HEK293 (cell line): ENCODE measurements around the gene RGS13.

Source experiments
- CTCF ChIA-PET: fragments of 350-600 bp; formaldehyde crosslinking; extraction: SDS; loops from one replicate; lab custom pipeline; 2021; ENCODE audit warnings: antibody characterized with exemption; lab: Yijun Ruan, JAX
- POLR2A ChIA-PET: fragments of 300-600 bp; formaldehyde crosslinking; extraction: SDS; loops from one replicate; lab custom pipeline; 2020; ENCODE audit warnings: antibody characterized with exemption, inconsistent platforms; lab: Yijun Ruan, JAX
- H3K27ac ChIP-seq: fragments of 200-500 bp; sonication (Bioruptor generic); 2 replicates; pipeline ENCODE4 v1.5.1; 2014; ENCODE audit warnings: low read depth, low read length, control low read depth, inconsistent platforms; ENCODE audit errors: extremely low read depth
- H3K36me3 ChIP-seq, 2 experiments: fragments of 200-500 bp in 1 of 2; sonication (Bioruptor generic) in 1 of 2; 1 replicate in 1 of 2; 2 replicates in 1 of 2; pipeline ENCODE4 v1.5.1; 2014 to 2017; ENCODE audit warnings: inconsistent platforms in 2 of 2, low read length in 2 of 2; ENCODE audit not compliant: control insufficient read depth in 2 of 2, insufficient read depth in 1 of 2
- H3K4me1 ChIP-seq: fragments of 200-500 bp; sonication (Bioruptor generic); 2 replicates; pipeline ENCODE4 v1.5.1; 2014; ENCODE audit warnings: mild to moderate bottlenecking, low read length, inconsistent platforms; ENCODE audit not compliant: control insufficient read depth, insufficient read depth
- H3K4me3 ChIP-seq: 2 replicates; pipeline ENCODE4 v1.5.1; 2011; ENCODE audit warnings: low read depth, mild to moderate bottlenecking, control low read depth, low read length, moderate library complexity
- H3K9me3 ChIP-seq: fragments of 200-500 bp; sonication (Bioruptor generic); 2 replicates; pipeline ENCODE4 v1.5.1; 2014; ENCODE audit warnings: low read depth, low read length, inconsistent platforms; ENCODE audit not compliant: control insufficient read depth, insufficient read depth
- KLF7 ChIP-seq: fragments of 450-650 bp; formaldehyde crosslinking; IDR thresholded peaks from 2 replicates; pipeline ENCODE4 v1.5.1; 2016; ENCODE audit warnings: missing biosample characterization, missing genetic modification characterization, borderline replicate concordance
- SETDB1 ChIP-seq: IDR thresholded peaks from one replicate; pipeline ENCODE4 v1.6.1; 2017; ENCODE audit warnings: mild to moderate bottlenecking, low read length, moderate library complexity, mixed read lengths; ENCODE audit not compliant: insufficient read length
- ZBTB17 ChIP-seq: fragments of 450-650 bp; formaldehyde crosslinking; IDR thresholded peaks from 2 replicates; pipeline ENCODE4 v1.5.1; 2016; ENCODE audit warnings: missing biosample characterization, missing genetic modification characterization
- ZNF10 ChIP-seq: fragments of 450-650 bp; formaldehyde crosslinking; IDR thresholded peaks from 2 replicates; pipeline ENCODE4 v1.5.1; 2017; ENCODE audit warnings: missing biosample characterization, missing genetic modification characterization
- ZNF155 ChIP-seq: fragments of 450-650 bp; formaldehyde crosslinking; IDR thresholded peaks from 2 replicates; pipeline ENCODE4 v1.5.1; 2016; ENCODE audit warnings: missing biosample characterization, missing genetic modification characterization
- ZNF16 ChIP-seq: fragments of 450-650 bp; formaldehyde crosslinking; IDR thresholded peaks from 2 replicates; pipeline ENCODE4 v1.5.1; 2016; ENCODE audit warnings: low read depth, missing biosample characterization, missing genetic modification characterization
- ZNF184 ChIP-seq: fragments of 450-650 bp; IDR thresholded peaks from 2 replicates; pipeline ENCODE4 v1.5.1; 2018; ENCODE audit warnings: missing biosample characterization, mild to moderate bottlenecking, missing genetic modification characterization
- ZNF211 ChIP-seq: fragments of 450-650 bp; formaldehyde crosslinking; IDR thresholded peaks from 2 replicates; pipeline ENCODE4 v1.5.1; 2016; ENCODE audit warnings: low read depth, missing biosample characterization, missing genetic modification characterization
- ZNF324 ChIP-seq: fragments of 450-650 bp; formaldehyde crosslinking; IDR thresholded peaks from 2 replicates; pipeline ENCODE4 v1.5.1; 2016; ENCODE audit warnings: missing biosample characterization, missing genetic modification characterization
- ZNF416 ChIP-seq: fragments of 450-650 bp; formaldehyde crosslinking; IDR thresholded peaks from 2 replicates; pipeline ENCODE4 v1.5.1; 2016; ENCODE audit warnings: missing biosample characterization, missing genetic modification characterization
- ZNF549 ChIP-seq: fragments of 450-650 bp; IDR thresholded peaks from 2 replicates; pipeline ENCODE4 v1.5.1; 2018; ENCODE audit warnings: missing biosample characterization, missing genetic modification characterization, mild to moderate bottlenecking, inconsistent platforms, moderate library complexity
- ZNF571 ChIP-seq: fragments of 450-650 bp; formaldehyde crosslinking; IDR thresholded peaks from 2 replicates; pipeline ENCODE4 v1.5.0; 2017; ENCODE audit warnings: missing biosample characterization, missing genetic modification characterization
- ZNF585B ChIP-seq: fragments of 450-650 bp; formaldehyde crosslinking; IDR thresholded peaks from 2 replicates; pipeline ENCODE4 v1.5.1; 2016; ENCODE audit warnings: missing biosample characterization, missing genetic modification characterization
- ZNF600 ChIP-seq: fragments of 450-650 bp; formaldehyde crosslinking; IDR thresholded peaks from 2 replicates; pipeline ENCODE4 v1.5.1; 2016; ENCODE audit warnings: missing biosample characterization, missing genetic modification characterization
- ZNF626 ChIP-seq: fragments of 450-650 bp; sonication (Bioruptor Pico); formaldehyde crosslinking; IDR thresholded peaks from 2 replicates; pipeline ENCODE4 v1.5.1; 2018; ENCODE audit warnings: missing biosample characterization, missing genetic modification characterization, inconsistent platforms
- ZNF660 ChIP-seq: fragments of 450-650 bp; IDR thresholded peaks from 2 replicates; pipeline ENCODE4 v1.5.1; 2018; ENCODE audit warnings: missing biosample characterization, mild to moderate bottlenecking, missing genetic modification characterization
- ZSCAN16 ChIP-seq: fragments of 450-650 bp; formaldehyde crosslinking; IDR thresholded peaks from 2 replicates; pipeline ENCODE4 v1.5.1; 2016; ENCODE audit warnings: missing biosample characterization, missing genetic modification characterization
- TF ChIP-seq, protein P1 (sequence below): fragments of 450-650 bp; IDR thresholded peaks from 2 replicates; pipeline ENCODE4 v1.5.1; 2018; ENCODE audit warnings: missing biosample characterization, mild to moderate bottlenecking, missing genetic modification characterization
- TF ChIP-seq, protein P2 (sequence below): fragments of 450-650 bp; formaldehyde crosslinking; optimal IDR thresholded peaks from 2 replicates; pipeline ENCODE3; 2016; ENCODE audit warnings: missing biosample characterization, mild to moderate bottlenecking, missing genetic modification characterization
- TF ChIP-seq, protein P3 (sequence below): fragments of 450-650 bp; formaldehyde crosslinking; IDR thresholded peaks from 2 replicates; pipeline ENCODE4 v1.5.1; 2016; ENCODE audit warnings: missing biosample characterization, missing genetic modification characterization
- TF ChIP-seq, protein P4 (sequence below): IDR thresholded peaks from 2 replicates; pipeline ENCODE4 v1.6.1; 2011; ENCODE audit warnings: mild to moderate bottlenecking, low read depth, low read length, borderline replicate concordance

Gene RGS13

DNA sequence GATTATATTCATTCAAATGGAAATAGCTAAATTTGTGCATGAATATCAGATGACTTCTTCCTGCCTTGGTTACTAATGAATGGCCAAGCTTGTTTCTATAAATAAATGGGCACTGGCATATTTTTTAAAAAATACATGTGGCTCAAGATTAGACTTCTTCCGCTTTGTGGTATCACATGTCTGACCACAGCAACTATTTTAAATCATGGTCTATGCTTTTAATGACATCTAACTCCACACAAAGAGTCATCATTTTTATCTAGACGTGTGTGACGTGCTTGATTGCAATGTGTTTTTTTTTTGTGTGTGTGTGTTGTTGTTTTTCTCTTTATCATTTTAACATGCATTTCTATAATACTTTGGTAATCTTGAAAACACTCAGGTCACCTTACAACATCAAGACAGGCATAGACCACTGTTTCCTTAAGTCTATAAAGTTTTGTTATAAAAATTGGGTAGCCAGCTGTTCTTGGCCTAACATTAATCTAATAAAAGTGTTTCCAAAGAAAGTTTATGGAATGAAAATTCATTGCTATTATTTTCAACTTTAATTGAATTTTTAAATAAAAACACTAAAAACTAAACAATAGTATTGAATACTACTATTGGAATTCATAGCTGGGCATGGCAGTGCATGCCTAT lies 30.8 kb upstream of the RGS13 start (continued):
- TF ChIP-seq ZNF600 (tag by site-specific recombination) (no peak), ZNF155 (tag by site-specific recombination) (no peak), ZNF184 (tag by site-specific recombination) (no peak), SETDB1 (no peak), ZNF626 (tag by site-specific recombination) (no peak), ZNF416 (tag by site-specific recombination) (no peak)
- TF ChIP-seq, protein P1, sequence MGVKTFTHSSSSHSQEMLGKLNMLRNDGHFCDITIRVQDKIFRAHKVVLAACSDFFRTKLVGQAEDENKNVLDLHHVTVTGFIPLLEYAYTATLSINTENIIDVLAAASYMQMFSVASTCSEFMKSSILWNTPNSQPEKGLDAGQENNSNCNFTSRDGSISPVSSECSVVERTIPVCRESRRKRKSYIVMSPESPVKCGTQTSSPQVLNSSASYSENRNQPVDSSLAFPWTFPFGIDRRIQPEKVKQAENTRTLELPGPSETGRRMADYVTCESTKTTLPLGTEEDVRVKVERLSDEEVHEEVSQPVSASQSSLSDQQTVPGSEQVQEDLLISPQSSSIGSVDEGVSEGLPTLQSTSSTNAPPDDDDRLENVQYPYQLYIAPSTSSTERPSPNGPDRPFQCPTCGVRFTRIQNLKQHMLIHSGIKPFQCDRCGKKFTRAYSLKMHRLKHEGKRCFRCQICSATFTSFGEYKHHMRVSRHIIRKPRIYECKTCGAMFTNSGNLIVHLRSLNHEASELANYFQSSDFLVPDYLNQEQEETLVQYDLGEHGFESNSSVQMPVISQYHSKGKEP (tag by site-specific recombination) = no peak

DNA sequence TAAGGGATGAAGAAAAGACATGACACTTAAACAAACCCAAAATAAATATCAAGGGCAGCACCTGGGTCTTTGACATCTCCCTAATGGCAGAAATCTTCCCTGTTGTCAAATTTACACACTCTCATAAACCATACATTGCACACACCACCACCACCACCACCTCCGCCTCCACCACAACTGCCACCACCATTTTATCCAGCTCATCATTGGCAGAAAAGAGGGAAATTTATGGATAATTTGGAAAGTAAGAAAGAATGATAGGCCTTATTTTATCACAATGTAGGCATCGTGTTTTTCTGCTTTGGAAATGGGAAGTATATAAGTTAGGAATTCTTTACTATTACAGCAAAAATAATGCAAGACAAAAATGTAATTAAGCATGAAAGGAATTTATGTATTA lies 27.3 kb upstream of the RGS13 start:
- CTCF ChIA-PET = interaction anchor here (0.6 to 1.5 kb wide), 5 partner anchors 26 to 390 kb away, joined by 3 to 10 read pairs (median 4); no protein-coding TSS in a partner anchor
- TF ChIP-seq, protein P2, sequence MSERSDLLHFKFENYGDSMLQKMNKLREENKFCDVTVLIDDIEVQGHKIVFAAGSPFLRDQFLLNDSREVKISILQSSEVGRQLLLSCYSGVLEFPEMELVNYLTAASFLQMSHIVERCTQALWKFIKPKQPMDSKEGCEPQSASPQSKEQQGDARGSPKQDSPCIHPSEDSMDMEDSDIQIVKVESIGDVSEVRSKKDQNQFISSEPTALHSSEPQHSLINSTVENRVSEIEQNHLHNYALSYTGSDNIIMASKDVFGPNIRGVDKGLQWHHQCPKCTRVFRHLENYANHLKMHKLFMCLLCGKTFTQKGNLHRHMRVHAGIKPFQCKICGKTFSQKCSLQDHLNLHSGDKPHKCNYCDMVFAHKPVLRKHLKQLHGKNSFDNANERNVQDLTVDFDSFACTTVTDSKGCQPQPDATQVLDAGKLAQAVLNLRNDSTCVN (tag by site-specific recombination) = no peak
- TF ChIP-seq ZNF211 (tag by site-specific recombination) (no peak), ZNF184 (tag by site-specific recombination) (no peak), ZNF549 (tag by site-specific recombination) (no peak), ZNF16 (tag by site-specific recombination) (no peak), KLF7 (tag by site-specific recombination) (no peak)
- TF ChIP-seq, protein P3, sequence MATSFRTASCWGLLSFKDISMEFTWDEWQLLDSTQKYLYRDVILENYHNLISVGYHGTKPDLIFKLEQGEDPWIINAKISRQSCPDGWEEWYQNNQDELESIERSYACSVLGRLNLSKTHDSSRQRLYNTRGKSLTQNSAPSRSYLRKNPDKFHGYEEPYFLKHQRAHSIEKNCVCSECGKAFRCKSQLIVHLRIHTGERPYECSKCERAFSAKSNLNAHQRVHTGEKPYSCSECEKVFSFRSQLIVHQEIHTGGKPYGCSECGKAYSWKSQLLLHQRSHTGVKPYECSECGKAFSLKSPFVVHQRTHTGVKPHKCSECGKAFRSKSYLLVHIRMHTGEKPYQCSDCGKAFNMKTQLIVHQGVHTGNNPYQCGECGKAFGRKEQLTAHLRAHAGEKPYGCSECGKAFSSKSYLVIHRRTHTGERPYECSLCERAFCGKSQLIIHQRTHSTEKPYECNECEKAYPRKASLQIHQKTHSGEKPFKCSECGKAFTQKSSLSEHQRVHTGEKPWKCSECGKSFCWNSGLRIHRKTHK (tag by site-specific recombination) = no peak
- H3K36me3 ChIP-seq = no peaks in the 10 kb centered on the region
- no peaks in the 10 kb centered on the region for H3K9me3 ChIP-seq
- no peak overlapping the region for H3K27ac ChIP-seq
- H3K4me1 ChIP-seq = no peaks in the 10 kb centered on the region
- no peak overlapping the region for H3K4me3 ChIP-seq
- POLR2A ChIA-PET = no interaction called here

DNA sequence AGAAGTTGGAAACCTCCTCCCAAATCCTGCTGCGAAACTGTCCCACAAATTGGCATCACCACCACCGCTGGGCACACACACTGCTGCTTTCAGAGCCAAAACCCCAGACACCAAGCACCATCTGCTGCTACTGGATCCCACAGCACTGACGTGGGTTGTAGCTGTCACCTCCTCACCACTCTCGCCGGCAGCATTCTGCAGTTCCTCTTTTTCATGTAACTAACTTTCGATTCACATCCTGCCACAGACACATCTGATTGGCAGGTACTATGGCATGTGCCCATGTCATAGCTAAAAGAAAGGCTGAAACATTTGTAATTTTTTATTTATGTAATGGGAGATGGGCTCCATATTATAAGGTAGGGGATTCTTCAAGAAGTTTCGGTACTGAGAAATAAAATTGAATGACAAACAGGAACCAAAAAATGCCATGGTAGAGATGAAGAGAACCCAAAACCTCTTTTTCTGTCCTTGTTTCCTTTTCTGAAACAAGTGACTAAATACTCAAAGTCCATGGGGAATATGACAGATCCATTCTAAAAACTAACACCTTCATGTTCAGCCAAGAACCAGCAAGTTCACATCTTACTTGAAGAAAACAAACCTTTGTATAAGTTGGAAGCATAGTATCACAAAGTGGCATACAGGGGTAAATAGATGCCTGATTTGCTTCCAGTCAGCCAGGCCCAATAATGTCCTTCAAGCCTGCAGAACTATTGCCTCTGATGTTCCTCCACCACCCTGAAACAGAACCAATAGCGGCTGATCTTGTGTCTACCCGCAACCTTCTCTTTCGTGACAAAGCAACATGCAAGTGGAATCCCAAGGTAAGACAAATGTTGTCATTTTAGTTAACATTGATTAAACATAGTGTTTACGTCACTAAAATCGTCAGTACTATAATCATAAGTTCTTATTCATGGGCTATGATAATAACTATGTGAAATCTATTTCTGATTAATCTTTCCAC lies 26.6 kb upstream of the RGS13 start:
- ChIA-PET POLR2A (no interaction called here), CTCF (interaction anchor here (0.5 to 1.5 kb wide), 9 partner anchors 51 to 992 kb away, joined by 3 to 18 read pairs (median 4); no protein-coding TSS in a partner anchor)
- no peaks in the 10 kb centered on the region for H3K36me3 ChIP-seq
- H3K27ac ChIP-seq = no peak overlapping the region
- no peak overlapping the region for H3K4me3 ChIP-seq
- TF ChIP-seq ZNF10 = no peak
- no peak for TF ChIP-seq ZBTB17 (tag by site-specific recombination)
- no peak for TF ChIP-seq ZNF585B
- TF ChIP-seq, protein P4, sequence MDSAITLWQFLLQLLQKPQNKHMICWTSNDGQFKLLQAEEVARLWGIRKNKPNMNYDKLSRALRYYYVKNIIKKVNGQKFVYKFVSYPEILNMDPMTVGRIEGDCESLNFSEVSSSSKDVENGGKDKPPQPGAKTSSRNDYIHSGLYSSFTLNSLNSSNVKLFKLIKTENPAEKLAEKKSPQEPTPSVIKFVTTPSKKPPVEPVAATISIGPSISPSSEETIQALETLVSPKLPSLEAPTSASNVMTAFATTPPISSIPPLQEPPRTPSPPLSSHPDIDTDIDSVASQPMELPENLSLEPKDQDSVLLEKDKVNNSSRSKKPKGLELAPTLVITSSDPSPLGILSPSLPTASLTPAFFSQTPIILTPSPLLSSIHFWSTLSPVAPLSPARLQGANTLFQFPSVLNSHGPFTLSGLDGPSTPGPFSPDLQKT = no peak
- no peak for TF ChIP-seq ZNF571
- TF ChIP-seq ZNF324 (tag by site-specific recombination) = no peak
- TF ChIP-seq ZNF660 (tag by site-specific recombination) = no peak
- TF ChIP-seq ZSCAN16 (tag by site-specific recombination) = no peak
- TF ChIP-seq ZNF626 (tag by site-specific recombination) = no peak
- no peaks in the 10 kb centered on the region for H3K9me3 ChIP-seq
- no peaks in the 10 kb centered on the region for H3K4me1 ChIP-seq
